Endothelial cell of umbilical vein (primary cell): ENCODE data around the gene PFAS.

Experiments used
- EZH2 ChIP-seq: IDR thresholded peaks from 2 replicates; pipeline ENCODE4 v1.6.1; 2012; ENCODE audit warnings: borderline replicate concordance, low read depth, mild to moderate bottlenecking, moderate library complexity, low read length, inconsistent platforms; ENCODE audit not compliant: severe bottlenecking
- GATA2 ChIP-seq: IDR thresholded peaks from 2 replicates; pipeline ENCODE4 v1.7.0; 2011; ENCODE audit warnings: low read depth, mild to moderate bottlenecking, moderate library complexity, mixed read lengths, low read length; ENCODE audit not compliant: insufficient read length, insufficient read depth
- JUN ChIP-seq: IDR thresholded peaks from 2 replicates; pipeline ENCODE4 v1.6.1; 2011; ENCODE audit warnings: borderline replicate concordance, low read depth; ENCODE audit not compliant: insufficient read length, insufficient read depth
- MAX ChIP-seq: IDR thresholded peaks from 2 replicates; pipeline ENCODE4 v1.6.1; 2011; ENCODE audit not compliant: insufficient read depth, insufficient read length
- MYC ChIP-seq: IDR thresholded peaks from one replicate; pipeline ENCODE4 v1.6.1; 2011; ENCODE audit warnings: mild to moderate bottlenecking, low read depth, low read length
- POLR2A ChIP-seq: IDR thresholded peaks from 2 replicates; pipeline ENCODE4 v1.6.1; 2012; ENCODE audit warnings: low read depth, mild to moderate bottlenecking, control low read depth, low read length
- POLR2AphosphoS5 ChIP-seq: IDR thresholded peaks from 2 replicates; pipeline ENCODE4 v1.6.1; 2012; ENCODE audit warnings: low read depth, mild to moderate bottlenecking, control low read depth, low read length, moderate library complexity; ENCODE audit not compliant: insufficient read depth
- TF ChIP-seq, protein P1 (sequence below), 2 donors: IDR thresholded peaks; 1 replicate in 1 of 2; 2 replicates in 1 of 2; pipeline ENCODE4 v1.5.1; 2011; ENCODE audit warnings: low read length in 2 of 2, mild to moderate bottlenecking in 2 of 2, moderate library complexity in 2 of 2, control low read depth in 1 of 2, inconsistent platforms in 1 of 2, low read depth in 1 of 2; ENCODE audit not compliant: insufficient read depth in 1 of 2; ENCODE audit errors: extremely low read depth in 1 of 2

DNA sequence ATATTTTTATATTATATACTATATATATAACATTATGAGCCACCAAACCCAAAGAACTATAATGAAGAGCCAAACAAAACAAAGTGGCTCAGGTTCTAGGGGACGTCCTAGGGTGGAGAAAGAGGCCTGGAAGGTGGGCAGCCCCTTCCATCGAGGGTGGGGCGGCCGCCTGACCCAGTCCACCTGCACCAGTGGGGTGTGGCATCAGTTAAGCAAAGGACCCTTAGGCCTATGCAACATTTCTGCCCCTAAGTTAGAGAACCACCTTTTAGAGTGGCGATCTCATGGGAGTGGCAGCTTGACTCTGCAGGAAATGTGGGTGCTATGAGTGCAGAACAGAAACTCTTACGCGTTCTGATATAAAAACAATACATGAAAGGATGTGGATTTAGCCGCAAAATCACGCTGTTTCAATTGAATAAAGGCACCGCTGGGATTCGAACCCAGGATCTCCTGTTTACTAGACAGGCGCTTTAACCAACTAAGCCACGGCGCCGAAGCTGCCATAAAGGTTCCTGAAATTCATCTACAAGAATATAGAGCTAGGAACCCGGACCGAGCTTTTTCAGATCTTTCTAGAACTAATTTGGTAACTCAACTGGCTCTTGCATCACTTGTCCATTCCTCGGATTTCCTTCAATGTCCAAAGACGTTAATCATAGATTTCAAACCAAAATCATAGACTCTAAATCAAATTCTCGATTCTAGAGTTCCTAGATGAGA is 23.1 kb upstream of the PFAS start:
- TF ChIP-seq MAX (no peak), JUN (no peak), POLR2A (peak; percentile 73), GATA2 (no peak), POLR2AphosphoS5 (peak; percentile 36), EZH2 (no peak), MYC (no peak)
- TF ChIP-seq, protein P1, sequence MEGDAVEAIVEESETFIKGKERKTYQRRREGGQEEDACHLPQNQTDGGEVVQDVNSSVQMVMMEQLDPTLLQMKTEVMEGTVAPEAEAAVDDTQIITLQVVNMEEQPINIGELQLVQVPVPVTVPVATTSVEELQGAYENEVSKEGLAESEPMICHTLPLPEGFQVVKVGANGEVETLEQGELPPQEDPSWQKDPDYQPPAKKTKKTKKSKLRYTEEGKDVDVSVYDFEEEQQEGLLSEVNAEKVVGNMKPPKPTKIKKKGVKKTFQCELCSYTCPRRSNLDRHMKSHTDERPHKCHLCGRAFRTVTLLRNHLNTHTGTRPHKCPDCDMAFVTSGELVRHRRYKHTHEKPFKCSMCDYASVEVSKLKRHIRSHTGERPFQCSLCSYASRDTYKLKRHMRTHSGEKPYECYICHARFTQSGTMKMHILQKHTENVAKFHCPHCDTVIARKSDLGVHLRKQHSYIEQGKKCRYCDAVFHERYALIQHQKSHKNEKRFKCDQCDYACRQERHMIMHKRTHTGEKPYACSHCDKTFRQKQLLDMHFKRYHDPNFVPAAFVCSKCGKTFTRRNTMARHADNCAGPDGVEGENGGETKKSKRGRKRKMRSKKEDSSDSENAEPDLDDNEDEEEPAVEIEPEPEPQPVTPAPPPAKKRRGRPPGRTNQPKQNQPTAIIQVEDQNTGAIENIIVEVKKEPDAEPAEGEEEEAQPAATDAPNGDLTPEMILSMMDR (IDR thresholded peaks at IDR 0.05; ENCODE audit: extremely low read depth in 1 of 2, insufficient read depth in 1 of 2, low read depth in 1 of 2, low read length in 2 of 2): no peak
